Measurements from ENCODE around the gene LRRC4C.
"Not testable (repeated sequence)": the region's sequence is repeated elsewhere in the genome, so short reads cannot be mapped to it uniquely, and the experiment has no call there.

Gene LRRC4C

DNA sequence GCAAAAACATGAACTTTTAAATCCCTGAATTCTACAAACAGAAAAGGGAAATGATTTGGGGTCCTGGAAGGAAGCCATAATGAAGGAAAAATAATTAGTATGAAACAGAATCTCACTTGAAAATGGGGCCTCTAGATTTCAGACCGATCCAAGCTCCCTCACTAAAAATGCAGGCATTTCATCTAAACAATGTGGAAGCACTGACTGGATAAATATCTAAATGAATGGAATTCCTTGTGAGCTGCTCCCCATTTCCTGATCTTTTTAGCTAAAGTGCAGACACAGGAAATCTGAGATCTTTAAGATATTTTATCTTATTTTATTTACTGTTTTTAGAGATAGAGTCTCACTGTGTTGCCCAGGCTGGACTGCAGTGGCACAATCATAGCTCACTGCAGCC is 1255.8 kb downstream of the LRRC4C start:
- DNase-seq = no peak

DNA sequence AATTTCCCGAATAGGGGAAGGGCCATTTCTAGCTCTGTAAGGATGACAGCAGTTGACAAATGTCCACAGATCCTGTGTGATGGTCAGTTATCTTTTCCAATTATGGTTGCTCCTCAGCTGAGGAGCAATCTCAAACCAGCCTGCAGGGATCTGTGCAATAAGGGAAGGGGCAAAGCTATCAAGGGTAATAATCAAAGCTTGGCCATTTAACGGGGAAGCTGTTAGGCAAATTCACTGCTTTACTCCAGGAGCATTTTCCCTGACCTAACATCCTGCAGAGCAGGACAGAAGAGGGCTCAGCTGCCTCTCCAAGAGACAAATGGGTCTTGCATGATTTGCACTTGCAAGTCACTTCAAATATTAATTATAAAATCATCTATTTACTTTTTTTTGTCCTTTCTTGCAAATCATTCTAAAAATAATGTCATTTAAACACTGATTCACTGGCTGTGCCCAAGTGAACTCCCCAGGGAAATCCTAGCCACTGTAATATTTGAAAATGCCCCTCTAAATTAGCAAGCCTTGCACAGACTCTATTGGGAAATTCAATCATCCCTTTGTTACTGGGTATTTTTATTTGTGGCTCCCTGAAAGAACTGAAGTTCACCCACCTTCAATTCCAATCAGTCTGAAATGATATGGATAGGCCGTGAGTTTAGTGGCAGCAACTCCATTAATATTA is 1256.7 kb downstream of the LRRC4C start:
- DNase-seq = no peak

DNA sequence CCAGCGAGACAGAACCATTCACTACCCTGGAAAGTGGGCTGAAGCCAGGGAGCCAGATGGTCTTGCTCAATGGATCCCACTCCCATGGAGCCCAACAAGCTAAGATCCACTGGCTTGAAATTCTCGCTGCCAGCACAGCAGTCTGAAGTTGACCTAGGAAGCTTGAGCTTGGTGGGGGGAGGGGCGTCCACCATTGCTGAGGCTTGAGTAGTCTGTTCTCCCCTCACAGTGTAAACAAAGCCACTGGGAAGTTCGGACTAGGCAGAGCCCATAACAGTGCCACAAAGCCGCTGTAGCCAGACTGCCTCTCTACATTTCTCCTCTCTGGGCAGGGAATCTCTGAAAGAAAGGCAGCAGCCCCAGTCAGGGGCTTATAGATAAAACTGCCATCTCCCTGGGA is 1266.9 kb downstream of the LRRC4C start:
- DNase-seq = not testable (repeated sequence)

DNA sequence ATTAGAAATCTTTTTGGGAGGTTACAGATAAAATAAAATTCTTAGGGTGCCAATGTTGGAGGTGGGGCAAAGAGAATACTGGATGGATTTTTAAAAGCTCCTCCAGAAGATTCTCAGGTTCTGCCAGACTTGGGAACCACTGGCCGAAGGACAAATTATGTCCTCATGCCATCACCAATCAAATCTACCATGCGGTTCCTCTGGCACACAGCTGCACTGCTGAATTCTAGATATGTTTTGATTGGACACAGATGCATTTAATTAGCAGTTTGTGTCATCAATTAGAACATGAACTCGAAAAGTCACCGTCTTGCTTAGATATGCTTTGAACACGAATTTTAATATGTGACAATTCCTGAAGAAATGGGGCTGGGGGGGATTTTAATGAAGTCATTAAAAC is 1269.2 kb downstream of the LRRC4C start:
- no peak for DNase-seq

DNA sequence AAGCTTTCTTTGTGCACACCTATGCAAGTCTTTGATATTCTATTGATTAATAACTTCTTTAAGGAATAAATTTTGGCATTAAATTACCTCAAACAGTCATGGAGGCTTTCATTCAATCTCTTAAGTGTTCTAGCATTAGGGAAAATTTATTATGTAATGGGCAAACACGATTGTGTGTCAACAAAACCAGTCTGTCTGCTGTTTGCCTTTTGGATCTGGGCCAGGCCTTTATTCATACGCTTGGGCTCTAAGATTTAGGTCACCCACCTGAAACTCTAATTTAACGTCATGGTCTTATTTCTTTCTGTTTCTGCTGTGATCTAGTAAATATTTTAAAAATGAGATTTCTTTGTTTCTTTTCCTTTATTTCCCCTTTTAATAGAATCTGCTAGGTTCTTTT is 1270.6 kb downstream of the LRRC4C start:
- no peak for DNase-seq

DNA sequence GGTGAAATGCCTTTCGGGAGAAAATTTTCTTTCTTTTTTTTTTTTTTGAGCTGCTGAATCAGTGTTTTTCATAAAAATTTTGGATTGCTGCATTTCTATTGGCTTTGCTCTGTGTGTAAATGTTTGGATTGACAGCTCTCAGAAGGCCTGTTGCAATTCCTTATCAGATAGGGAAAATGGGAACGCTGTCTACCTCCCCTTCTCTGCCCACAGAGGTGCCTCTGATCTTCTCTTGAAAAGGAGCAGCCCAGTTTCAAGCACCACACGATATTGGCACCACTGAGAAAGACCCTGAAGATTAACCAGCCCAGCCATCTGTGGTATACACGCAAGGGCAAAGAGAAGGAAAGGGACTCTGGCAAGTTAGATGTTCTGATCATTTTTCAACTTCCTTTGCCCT is 1272.2 kb downstream of the LRRC4C start:
- no peak for DNase-seq

DNA sequence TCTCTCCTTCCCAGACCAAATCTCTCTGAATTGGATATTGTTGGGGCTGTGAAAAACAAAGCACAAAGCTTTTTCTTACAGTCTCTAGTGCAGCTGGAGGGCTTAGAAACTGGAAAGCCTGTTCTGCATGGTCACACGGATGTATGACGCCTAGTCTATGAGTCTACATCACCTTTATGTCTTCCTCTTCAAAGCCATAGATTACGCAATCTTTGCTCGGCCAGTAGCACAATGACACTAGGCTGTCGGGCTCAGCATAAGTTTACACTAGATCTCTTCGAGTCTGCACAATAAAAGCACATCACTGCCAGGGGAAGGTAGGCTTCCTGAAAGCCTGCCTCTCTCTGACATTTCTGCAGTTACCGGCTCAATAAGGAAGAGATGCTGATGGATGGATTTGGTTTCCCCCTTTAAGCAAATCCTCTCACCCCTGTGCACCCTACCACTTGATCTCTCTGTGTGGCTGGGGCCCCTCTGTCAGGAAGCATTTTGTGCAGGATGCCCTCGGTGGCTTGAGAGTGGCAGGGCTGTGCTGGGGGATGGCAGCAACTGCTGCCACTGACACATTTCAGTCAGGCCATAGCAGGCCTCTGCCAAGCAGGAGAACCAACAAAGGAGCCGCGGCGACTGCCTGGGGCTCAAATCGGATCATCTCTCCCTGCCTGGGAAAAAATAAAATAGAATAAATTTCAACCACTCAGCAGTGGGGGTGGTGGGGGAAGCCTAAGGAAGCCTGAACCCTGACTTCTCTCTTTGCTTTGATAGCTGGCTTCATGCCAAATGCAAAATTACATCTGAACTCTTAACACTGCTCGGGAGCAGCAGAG is 1272.8 kb downstream of the LRRC4C start:
- DNase-seq = no peak

DNA sequence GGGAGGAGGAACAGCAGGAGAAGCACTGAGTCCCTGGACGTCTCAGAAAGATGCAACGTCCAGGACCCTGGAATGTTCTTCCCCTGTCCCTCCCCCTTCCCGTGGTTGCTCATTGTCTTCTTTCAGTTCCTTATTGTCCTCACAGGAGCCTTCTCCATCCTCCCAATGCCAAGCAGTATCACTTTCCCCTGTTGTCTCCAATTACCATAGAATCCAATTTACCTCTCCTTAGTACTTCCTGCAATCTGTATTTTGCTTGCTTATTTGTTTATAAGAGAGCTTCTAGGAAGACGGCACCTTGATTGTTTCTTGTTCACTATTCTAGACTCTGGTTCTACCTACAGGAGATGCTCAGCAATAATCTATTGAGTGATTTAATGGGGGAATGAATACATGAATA is 1273.7 kb downstream of the LRRC4C start:
- no peak for DNase-seq

DNA sequence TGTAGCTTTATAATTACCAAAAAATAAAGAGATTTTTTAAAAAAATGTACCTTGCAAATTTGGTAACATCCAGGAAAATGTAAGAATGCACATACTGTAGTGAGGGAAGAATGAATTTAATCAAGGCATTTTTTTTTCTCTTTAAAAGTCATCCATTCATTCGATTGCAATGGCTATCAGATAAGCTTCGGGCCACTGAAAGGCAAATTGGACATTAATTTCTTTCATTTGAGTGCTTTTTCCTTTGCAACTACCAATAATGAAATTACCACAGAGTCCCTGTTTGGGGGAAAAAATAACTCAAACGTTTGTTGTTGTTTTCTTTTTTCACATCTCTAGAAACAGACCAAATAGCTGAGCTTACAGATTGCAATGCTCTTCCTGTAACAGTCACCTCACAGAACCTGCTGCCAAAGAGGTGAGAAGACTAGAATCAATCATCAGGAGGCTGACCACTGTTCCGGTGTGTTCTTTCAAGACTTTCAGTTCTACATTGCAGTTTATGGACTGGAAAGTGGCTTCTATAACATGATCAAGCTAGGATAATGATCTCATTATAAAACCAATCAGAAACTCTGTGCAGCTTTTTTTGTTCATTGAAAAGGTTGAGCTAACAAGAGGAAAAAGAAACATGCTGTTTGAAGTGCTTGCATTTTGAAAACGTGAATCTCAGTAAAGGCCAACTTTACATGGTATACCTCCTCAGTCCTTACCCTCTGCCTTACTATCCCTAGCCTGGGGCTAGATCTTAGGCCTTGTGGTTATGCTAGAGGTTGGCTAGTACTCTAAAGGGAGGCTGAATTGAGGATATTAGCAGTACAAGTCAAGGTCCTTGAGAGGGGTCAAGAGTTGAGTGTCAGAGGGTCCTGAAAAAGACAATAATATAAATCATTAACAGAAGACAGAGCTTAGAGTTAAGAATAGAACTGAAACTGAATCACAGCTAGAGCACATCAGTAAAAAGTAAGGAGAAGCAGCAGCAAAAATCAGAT is 1276.1 kb downstream of the LRRC4C start:
- no peak for DNase-seq

DNA sequence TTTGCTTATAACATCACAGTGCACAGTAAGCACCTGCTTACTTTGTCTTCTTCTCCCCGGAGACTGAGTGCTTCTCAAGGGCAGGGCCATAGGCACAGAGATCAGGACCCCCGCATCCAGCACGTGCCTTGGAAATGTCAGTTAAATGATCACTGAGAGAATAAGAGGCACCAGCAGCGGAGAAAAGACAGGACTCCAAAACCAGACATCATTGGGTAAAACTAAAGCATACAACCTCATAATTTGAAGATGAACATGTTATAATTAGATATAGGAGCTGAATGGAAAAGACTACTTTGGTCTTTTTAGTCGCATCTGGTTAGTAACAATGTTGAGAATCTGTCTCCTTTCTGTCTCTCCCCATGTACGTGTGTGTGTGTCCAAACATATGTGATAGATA is 1279.9 kb downstream of the LRRC4C start:
- DNase-seq = no peak

DNA sequence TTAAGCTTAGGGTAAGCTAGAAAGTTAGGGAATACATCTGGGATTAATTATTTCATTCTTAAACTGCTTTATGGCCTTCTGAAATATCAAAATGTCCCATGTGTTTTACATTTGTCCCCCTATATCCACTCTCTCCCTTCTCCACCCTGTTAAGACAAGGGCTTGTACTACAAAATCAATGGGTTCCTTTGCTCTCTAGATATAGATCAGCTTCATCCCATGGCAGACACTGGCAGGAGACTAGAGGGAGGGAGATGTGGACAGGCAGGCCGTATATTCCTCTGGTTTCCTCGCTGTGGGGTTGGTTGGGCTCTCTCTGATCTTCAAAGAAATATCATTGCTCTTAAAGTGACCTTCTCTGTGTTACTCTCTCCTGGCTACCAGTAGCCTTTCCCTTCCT is 1281.0 kb downstream of the LRRC4C start:
- no peak for DNase-seq

DNA sequence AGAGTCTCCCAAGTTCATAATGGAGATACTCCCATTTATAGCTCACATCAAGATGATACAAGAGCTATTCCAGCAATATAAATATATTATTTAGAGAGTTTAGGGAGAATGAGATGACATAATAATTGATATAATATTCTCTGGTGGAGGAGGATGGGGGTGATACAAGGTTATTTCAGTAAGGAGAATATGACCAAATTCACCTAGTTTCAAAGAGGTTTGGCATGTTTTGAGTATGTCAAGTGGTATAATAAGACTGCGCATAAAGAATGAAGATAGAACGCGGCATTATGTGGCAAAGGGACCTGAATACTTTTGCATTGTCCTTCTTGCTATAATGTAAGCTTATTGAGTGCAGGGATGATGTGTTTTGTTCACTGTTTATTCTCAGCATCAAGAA is 1283.5 kb downstream of the LRRC4C start:
- no peak for DNase-seq

DNA sequence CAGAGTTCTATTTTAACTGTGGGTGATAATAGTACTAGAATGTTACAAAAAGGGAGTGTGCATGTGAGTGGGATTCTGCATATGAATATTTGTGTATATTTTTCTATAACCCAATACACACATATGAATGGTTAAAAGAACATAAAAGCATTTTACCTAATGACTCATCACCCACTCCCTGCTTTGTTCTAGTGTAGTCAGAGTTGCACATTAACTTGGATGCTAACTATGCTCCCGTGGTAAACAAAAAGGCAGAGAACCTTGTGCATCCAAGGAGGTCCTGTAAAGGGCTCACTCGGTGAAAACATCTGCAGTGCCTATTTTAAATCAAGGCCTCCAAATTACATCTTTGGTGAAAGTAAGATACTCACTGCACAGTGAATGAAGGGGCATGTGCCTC is 1289.4 kb downstream of the LRRC4C start:
- DNase-seq = no peak

DNA sequence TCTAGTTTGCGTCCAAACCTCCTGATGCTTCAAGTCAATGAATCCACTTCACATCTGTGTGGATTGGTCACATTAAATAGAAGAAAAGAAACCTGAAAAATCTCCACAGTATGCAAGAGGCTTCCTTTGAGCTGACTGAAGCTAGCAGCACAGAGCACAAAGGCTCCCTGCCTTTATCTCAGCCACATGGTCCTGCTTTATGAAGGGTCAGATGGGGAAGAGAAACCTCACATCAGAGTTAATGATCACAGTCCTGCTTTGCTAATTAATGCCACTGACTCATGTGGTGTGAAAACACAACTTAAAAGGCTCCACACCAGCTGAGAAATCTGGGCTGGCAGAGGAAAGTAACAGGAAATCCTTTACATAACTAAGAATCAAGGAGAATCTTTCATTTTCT is 1291.0 kb downstream of the LRRC4C start:
- DNase-seq = no peak

DNA sequence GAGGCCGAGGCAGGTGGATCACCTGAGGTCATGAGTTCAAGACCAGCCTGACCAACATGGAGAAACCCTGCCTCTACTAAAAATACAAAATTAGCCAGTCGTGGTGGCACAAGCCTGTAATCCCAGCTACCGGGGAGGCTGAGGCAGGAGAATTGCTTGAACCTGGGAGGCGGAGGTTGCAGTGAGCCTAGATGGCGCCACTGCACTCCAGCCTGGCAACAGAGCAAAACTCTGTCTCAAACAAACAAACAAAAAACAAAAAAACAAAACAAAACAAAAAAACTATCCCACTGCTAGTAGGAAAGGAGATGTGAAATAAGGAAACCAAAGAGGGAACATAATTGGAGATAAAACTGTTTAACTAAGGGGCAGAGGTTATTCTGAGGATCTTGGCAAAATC is 1291.6 kb downstream of the LRRC4C start:
- not testable (repeated sequence) for DNase-seq

DNA sequence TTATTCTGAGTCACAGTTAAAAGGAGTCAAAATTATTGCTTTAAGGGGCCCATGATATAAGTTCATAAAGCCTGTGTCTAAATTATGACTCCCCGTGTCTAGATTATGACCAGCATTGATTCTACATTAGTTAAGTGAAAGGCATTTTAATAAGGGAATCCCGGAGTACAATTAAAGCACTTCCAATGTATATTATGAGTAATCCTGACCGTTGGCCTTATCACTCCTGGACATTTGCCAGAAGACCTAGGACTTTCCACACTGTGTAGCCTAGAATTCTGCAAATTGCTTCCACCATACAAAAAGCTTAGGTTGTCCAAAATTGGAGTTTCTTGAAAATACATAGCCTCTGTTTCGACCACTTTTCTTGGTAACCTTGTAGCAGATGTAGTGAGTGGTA is 1292.6 kb downstream of the LRRC4C start:
- no peak for DNase-seq

DNA sequence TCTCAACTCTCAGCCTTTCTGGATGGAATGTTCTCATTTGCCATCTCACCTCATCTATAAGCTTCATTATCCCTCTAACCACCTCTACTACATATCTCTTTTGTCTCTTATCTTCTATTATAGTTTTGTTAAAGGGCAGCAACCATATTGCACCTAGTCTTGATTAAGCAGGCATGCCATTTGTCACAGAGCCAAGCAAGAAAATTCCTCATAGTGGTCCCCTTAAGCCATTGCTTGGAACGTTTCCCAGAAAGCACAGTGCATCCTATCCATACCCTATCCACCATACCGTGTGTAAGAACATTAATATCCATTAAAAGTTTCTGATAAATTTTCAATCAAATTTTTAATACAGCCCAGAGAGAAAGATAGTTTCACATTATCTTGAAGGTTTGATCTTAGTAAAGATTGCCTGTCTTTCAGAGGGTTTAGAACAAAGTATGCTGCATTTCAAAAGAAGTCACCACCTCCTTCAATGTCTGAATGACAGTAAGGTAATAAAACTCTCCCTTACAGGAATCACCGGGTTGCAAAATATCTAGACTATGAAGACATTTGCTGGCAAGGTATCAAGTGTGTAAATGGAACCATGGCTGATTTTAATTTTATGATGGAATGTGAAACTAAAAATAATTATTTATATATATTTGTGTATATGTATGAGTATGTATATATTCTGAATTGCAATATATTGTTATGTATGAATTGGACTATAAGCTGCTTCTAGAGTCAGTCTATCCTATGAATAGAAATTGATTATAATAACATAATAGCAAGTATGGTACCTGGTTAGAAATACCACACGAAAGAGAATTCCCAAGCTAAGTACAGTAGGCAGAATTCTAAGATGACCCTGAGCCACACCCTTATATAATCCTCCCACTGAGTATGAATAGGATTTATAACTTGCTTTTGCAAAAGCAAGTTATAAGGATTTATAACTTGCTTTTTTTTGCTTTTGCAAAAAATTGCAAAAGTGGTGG is 1296.3 kb downstream of the LRRC4C start:
- DNase-seq = no peak

DNA sequence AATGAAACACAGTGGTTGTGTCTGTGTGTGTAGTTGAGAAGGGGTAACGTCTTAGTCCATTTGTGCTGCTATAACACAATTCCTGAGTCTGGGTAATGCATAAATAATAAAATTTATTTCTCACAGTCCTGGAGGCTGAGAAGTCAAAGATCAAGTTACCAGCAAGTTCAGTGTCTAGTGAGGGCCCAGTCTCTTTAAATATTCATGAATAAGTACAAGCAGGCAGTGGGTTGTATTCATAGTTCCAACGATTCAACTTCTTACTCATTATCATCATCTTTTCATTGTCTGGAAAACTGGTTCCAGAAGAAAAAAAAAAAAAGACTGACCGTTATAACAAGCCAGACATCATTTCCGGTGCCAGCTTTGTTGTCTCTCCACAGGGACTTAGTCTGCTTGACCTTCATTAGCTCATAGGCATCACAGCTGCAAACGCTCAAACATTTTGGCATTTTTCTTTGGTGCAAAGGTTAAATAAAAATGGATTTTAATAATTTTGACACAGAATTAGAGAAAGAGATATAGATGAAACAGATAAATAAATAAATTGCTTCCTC is 1297.5 kb downstream of the LRRC4C start:
- DNase-seq = no peak

DNA sequence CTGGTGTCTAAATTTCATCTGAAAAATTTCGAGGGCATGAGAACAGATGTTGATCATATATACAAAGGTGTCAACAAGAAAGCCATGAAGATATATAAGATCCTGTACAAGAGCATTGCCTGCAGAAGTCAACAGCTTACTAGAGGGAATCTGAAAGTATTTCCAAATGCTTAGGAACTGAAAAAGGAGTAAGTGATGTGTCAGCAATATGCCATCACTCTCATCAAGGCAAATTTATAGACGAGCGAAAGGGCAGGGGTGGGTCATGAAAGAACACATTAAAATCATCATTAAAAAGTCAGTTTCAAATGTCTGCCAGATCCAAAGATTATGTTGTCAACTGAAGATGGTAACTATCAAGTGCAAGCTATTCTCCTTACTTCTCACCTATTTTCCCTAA is 1299.0 kb downstream of the LRRC4C start:
- DNase-seq = no peak

DNA sequence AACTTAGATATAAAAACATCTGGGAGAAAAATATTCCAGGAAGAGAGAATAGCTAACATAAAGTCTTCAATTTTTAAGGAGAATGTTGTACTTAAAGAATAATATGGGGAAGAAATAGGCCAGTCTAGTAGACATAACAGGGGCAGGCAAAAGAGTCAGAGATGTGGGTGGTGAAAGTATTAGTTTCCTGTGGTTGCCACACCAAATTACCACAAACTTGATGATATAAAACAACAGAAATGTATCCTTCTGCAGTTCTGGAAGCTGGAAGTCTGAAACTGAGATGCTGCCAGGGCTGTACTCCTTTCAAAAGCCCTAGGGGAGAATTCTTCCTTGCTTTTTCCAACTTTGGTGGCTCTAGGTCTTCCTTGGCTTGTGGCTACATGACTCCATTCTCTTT is 1309.7 kb downstream of the LRRC4C start:
- DNase-seq = no peak

DNA sequence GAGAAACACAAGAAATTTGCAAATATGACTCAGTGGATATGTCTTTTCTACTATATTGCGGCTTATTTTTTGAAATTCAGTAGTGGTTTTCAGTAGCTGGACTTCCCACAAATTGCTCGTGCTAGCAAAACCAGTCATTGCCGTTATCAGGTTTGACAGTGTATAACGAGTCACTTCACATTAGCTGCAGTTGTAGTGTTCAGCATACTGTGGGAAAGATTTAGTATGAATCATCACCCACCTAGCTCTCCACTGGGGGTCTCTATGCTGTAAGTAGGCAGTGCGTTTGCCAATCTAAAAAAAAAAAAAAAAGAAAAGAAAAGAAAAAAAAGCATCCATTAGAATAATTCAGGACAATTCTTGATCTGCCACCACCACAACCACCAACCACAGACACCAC is 1318.9 kb downstream of the LRRC4C start:
- DNase-seq = no peak

DNA sequence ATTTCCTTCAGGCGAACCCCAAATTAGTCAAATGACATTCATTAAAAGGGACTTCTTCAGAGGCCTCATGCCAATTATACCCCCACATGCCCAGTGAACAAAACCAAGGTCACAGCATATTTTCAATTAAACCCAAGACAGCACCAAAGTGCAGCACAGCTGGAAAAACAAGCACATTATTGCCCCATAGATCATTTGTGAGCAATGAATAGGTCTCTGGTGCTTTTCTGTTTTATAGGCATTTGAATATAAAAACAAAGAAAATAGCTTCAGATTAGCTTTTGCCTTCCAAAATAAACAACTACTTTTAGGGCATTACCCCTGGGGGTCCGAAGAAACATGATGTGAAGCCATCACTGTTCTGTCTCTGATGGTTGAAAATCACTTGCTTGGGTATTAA is 1319.9 kb downstream of the LRRC4C start:
- DNase-seq = no peak
